Uterus (tissue), 4 donors: ENCODE data around the gene SH2D3C. TPM values are rescaled to one million over a fixed set of nuclear protein-coding genes. Genes with fewer than 3 reads are reported as not detected.

Experiments used
- DNase-seq, 2 donors: peaks; one replicate each; pipeline ENCODE4 v3.0.0-alpha.2; 2019 to 2020
- H3K27ac ChIP-seq, 2 donors: fragments of 200-600 bp; sonication (generic); 1 replicate in 1 of 2; 2 replicates in 1 of 2; pipeline ENCODE4 v1.5.1; 2016 to 2018
- H3K27me3 ChIP-seq, 2 donors: fragments of 200-600 bp; sonication (generic); one replicate each; pipeline ENCODE4 v1.5.1; 2018 to 2019; ENCODE audit warnings: control low read depth in 1 of 2
- H3K36me3 ChIP-seq, 2 donors: fragments of 200-600 bp; sonication (generic); one replicate each; pipeline ENCODE4 v1.5.1; 2019; ENCODE audit warnings: control low read depth in 1 of 2
- H3K4me1 ChIP-seq, 2 donors: fragments of 200-600 bp; sonication (generic); one replicate each; pipeline ENCODE4 v1.5.1; 2018 to 2019; ENCODE audit warnings: control low read depth in 1 of 2
- H3K4me3 ChIP-seq, 2 donors: fragments of 200-600 bp; sonication (generic); 1 replicate in 1 of 2; 2 replicates in 1 of 2; pipeline ENCODE4 v1.5.1; 2018 to 2019; ENCODE audit warnings: mild to moderate bottlenecking in 1 of 2
- H3K9me3 ChIP-seq, 2 donors: fragments of 200-600 bp; sonication (generic); one replicate each; pipeline ENCODE4 v1.5.1; 2019; ENCODE audit warnings: control low read depth in 1 of 2
- CTCF ChIP-seq, 4 experiments: fragments of 200-600 bp in 2 of 4; fragments of 450-650 bp in 2 of 4; sonication (generic) in 2 of 4; IDR thresholded peaks; one replicate each; pipeline ENCODE4 v1.5.1; 2016 to 2019; ENCODE audit warnings: antibody characterized with exemption in 4 of 4, mild to moderate bottlenecking in 2 of 4, moderate library complexity in 1 of 4
- POLR2A ChIP-seq, 2 donors: fragments of 450-650 bp; IDR thresholded peaks; one replicate each; pipeline ENCODE4 v1.6.1; 2016; ENCODE audit warnings: antibody characterized with exemption in 2 of 2, mild to moderate bottlenecking in 1 of 2, moderate library complexity in 1 of 2
- intact Hi-C: fragments of 100-400 bp; cut with DNase I; formaldehyde crosslinking; loops from one replicate; pipeline ENCODE4 v1.15.1; 2023; ENCODE audit warnings: low total_unique reads
- total RNA-seq, 4 donors: library from RNA; depleted of rRNA in 3 of 4; stranded (reverse); fragments of >200 nt in 3 of 4; gene quantifications; one replicate each; pipeline versions ENCODE4 v1.1.0 to v1.2.4, GENCODE V29; 2014 to 2023
- donor health status: DM: yes; HTN: yes; CAD: no.

SH2D3C gene
- total RNA-seq, 4 donors from 2014 or later = 3.6 to 38.1 (median 19.8) TPM

- Histone ChIP-seq H3K9me3 (no peaks in the 10 kb centered on the region), H3K27ac (peak overlapping the region; percentile 93 to 94), H3K4me1 (peaks cover 0 to 13% of the 10 kb centered on the region in 2 donors), H3K27me3 (no peaks in the 10 kb centered on the region), H3K36me3 (no peaks in the 10 kb centered on the region), H3K4me3 (peak overlapping the region; percentile 67 to 82)
- DNase-seq = peak; percentile 64 to 77
- TF ChIP-seq POLR2A (IDR thresholded peaks at IDR 0.05) (no peak), CTCF (IDR thresholded peaks at IDR 0.05) (peak in 2 of 4 experiments; percentile 5 to 39)
- intact Hi-C loops = no loop called here
Measured at GRCh38 chr9:127801955-127802575, 23.6 kb upstream of the SH2D3C start.

DNA sequence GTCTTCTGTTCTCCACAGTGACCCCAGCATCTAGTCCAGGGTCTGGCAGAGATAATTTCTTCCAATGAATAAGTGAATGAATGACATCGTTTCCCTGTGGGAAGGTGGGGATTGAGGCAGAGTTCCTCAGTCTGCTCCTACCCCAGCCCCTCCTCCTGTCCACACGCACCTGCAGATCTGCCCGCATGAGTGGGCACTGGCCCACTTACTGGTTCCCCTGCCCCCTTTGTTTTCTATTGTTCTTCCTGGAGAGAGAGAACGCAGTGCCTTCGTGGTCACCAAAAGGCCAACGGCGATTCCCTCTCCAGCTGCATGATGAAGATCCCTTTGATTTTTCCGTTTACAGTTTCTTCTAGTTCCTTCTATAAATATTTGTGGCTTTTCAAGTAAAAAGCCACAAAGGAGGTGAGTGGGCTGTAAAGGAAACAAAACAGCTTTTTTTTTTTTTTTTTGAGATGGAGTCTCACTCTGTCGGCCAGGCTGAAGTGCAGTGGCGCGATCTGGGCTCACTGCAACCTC is 18.4 kb upstream of the SH2D3C start:
- DNase-seq = no peak
- Histone ChIP-seq H3K36me3 (no peaks in the 10 kb centered on the region), H3K27ac (peak overlapping the region; percentile 16 to 56), H3K4me1 (peaks cover 0 to 3% of the 10 kb centered on the region in 2 donors), H3K27me3 (no peaks in the 10 kb centered on the region), H3K4me3 (no peak overlapping the region), H3K9me3 (no peaks in the 10 kb centered on the region)
- TF ChIP-seq CTCF (IDR thresholded peaks at IDR 0.05) (no peak), POLR2A (IDR thresholded peaks at IDR 0.05) (no peak)
- intact Hi-C loops = no loop called here

- intact Hi-C loops = no loop called here
- TF ChIP-seq POLR2A (IDR thresholded peaks at IDR 0.05) (no peak), CTCF (IDR thresholded peaks at IDR 0.05) (no peak)
- peaks cover 0 to 3% of the 10 kb centered on the region in 2 donors for H3K4me1 ChIP-seq
- H3K27ac ChIP-seq = peak overlapping the region; percentile 16 to 56
- no peak overlapping the region for H3K4me3 ChIP-seq
- peak; percentile 79 for DNase-seq
- no peaks in the 10 kb centered on the region for H3K27me3 ChIP-seq
- no peaks in the 10 kb centered on the region for H3K9me3 ChIP-seq
- H3K36me3 ChIP-seq = no peaks in the 10 kb centered on the region
Measured at GRCh38 chr9:127796225-127796813, 17.9 kb upstream of the SH2D3C start.

GRCh38 chr9:127794001-127794791 is 15.7 kb upstream of the SH2D3C start:
- Histone ChIP-seq H3K27ac (peak overlapping the region; percentile 28 to 38), H3K36me3 (no peaks in the 10 kb centered on the region), H3K4me1 (peaks cover 0 to 3% of the 10 kb centered on the region in 2 donors), H3K27me3 (no peaks in the 10 kb centered on the region), H3K9me3 (no peaks in the 10 kb centered on the region), H3K4me3 (no peak overlapping the region)
- DNase-seq = no peak
- no peak for TF ChIP-seq CTCF (IDR thresholded peaks at IDR 0.05)
- intact Hi-C loops = no loop called here
